Suprapubic skin (tissue), 4 donors: ENCODE measurements around the gene CCM2. TPM values are rescaled to one million over a fixed set of nuclear protein-coding genes. Genes with fewer than 3 reads are reported as not detected.

ENCODE experiments used
- DNase-seq, 2 donors: peaks; one replicate each; pipeline ENCODE4 v3.0.0-alpha.2; 2019; ENCODE audit warnings: low spot score in 2 of 2
- H3K27ac ChIP-seq: fragments of 200-600 bp; sonication (generic); one replicate; pipeline ENCODE4 v1.5.1; 2019
- H3K27me3 ChIP-seq: fragments of 200-600 bp; sonication (generic); one replicate; pipeline ENCODE4 v1.5.1; 2019
- H3K36me3 ChIP-seq: fragments of 200-600 bp; sonication (generic); one replicate; pipeline ENCODE4 v1.5.1; 2019
- H3K4me1 ChIP-seq: fragments of 200-600 bp; sonication (generic); one replicate; pipeline ENCODE4 v1.5.1; 2019
- H3K4me3 ChIP-seq: fragments of 200-600 bp; sonication (generic); one replicate; pipeline ENCODE4 v1.5.1; 2019; ENCODE audit warnings: mild to moderate bottlenecking
- H3K9me3 ChIP-seq: fragments of 200-600 bp; sonication (generic); one replicate; pipeline ENCODE4 v1.5.1; 2019
- EP300 ChIP-seq: sonication (generic); formaldehyde crosslinking; IDR thresholded peaks from one replicate; pipeline ENCODE4 v1.6.1; 2017; ENCODE audit warnings: antibody characterized with exemption
- POLR2A ChIP-seq, 2 donors: fragments of 450-650 bp; IDR thresholded peaks; one replicate each; pipeline ENCODE4 v1.6.1; 2017; ENCODE audit warnings: antibody characterized with exemption in 2 of 2, mild to moderate bottlenecking in 2 of 2, moderate library complexity in 2 of 2
- POLR2AphosphoS5 ChIP-seq, 3 donors: sonication (generic); formaldehyde crosslinking; IDR thresholded peaks; one replicate each; pipeline ENCODE4 v1.6.1; 2017; ENCODE audit warnings: antibody characterized with exemption in 3 of 3
- WGBS: methylation state at CpG from one replicate; pipeline ENCODE4 v1.1.5; 2018; 5-methylcytosine and 5-hydroxymethylcytosine counted together
- total RNA-seq, 4 donors: library from RNA; depleted of rRNA; stranded (reverse); fragments of >200 nt; gene quantifications; one replicate each; pipeline ENCODE4 v1.1.0, GENCODE V29; 2016
- TF ChIP-seq, protein P1 (sequence below), 2 donors: fragments of 200-600 bp in 1 of 2; fragments of 450-650 bp in 1 of 2; sonication (generic) in 1 of 2; IDR thresholded peaks; one replicate each; pipeline ENCODE4 v1.5.1; 2016 to 2019; ENCODE audit warnings: antibody characterized with exemption in 2 of 2, mild to moderate bottlenecking in 1 of 2, moderate library complexity in 1 of 2

The CCM2 gene
- total RNA-seq, 4 donors from 2014 or later = 34.3 to 42.3 (median 35.9) TPM

DNA sequence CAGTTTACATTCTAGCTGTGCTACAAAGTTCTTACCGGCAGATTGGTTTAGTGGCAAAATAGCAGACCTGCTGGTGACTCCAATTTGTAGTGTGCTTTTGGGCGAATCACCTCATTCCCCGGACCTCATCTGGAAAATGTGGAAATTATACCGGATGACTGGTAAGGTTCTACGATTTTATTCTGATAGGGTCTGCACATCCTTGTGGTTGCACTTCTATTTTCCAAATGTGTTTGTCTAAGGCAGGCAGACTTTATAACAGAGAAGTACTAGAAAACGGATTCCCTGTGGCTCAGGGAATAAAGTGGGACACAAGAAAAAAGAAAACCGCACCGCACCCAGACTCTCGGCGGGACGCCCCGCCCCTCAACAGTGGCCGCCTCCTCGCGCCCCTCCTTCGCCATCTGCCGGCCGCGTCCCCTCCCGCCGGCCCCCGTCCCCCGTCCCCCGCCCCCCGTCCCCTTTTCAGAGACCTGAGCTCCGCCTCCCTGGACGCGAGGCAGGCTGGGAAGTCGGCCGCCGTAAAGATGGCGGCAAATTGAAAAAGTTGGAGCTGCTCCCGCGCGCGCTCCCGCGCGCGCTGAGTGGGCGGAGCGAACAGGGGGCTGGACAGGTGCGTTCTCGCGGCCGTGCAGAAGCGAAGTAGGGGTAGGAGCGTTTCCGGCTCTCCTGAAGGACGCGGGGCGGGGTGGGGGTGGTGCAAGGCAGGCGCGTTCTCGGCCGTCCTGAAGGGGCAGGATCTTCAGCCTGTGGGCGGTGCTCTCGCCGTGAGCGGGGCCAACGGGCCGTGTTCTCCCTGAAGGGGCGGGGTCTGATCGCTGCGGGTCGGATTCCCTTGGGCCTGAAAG, 532 bp upstream of the CCM2 start:
- WGBS = 1% methylated on average over 25 of the region's 66 CpGs

DNA sequence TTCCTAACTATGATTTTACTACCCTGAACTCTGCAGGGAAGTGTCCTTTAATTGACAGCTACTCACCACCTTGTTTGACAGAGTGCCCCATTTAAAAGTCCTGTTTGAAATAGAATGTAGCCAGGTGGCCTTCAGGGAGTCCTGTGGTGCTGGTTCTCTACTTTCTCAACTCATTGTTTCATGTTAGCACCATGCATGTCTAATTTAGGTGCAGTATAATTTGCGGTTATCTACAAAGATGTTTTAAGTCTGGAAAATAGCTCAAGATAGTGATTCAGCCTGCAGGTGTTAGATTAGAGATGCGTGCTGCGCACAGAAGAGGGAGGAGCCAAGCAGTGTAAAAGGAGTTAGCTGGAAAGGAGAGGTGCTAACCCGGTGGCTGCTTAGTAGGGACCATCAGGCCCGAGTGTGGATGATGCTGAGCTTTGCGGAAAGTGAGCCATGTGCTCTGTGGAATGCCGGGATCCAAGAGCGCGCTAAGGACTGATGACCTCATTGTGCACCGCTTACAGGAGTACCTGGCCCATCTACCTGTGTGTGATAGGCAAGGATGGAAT, 1.2 kb downstream of the CCM2 start:
- H3K4me1 ChIP-seq = peaks cover 34% of the 10 kb centered on the region
- H3K36me3 ChIP-seq = no peaks in the 10 kb centered on the region
- DNase-seq = no peak
- TF ChIP-seq EP300 = no peak
- TF ChIP-seq POLR2AphosphoS5 (IDR thresholded peaks at IDR 0.05) = no peak
- TF ChIP-seq, protein P1, sequence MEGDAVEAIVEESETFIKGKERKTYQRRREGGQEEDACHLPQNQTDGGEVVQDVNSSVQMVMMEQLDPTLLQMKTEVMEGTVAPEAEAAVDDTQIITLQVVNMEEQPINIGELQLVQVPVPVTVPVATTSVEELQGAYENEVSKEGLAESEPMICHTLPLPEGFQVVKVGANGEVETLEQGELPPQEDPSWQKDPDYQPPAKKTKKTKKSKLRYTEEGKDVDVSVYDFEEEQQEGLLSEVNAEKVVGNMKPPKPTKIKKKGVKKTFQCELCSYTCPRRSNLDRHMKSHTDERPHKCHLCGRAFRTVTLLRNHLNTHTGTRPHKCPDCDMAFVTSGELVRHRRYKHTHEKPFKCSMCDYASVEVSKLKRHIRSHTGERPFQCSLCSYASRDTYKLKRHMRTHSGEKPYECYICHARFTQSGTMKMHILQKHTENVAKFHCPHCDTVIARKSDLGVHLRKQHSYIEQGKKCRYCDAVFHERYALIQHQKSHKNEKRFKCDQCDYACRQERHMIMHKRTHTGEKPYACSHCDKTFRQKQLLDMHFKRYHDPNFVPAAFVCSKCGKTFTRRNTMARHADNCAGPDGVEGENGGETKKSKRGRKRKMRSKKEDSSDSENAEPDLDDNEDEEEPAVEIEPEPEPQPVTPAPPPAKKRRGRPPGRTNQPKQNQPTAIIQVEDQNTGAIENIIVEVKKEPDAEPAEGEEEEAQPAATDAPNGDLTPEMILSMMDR (IDR thresholded peaks at IDR 0.05) = no peak
- TF ChIP-seq POLR2A (IDR thresholded peaks at IDR 0.05) = no peak
- no peaks in the 10 kb centered on the region for H3K27me3 ChIP-seq
- peak overlapping the region; percentile 33 for H3K27ac ChIP-seq
- H3K4me3 ChIP-seq = peak overlapping the region; percentile 86
- 20% methylated on average over 10 of the region's 10 CpGs for WGBS
- H3K9me3 ChIP-seq = no peaks in the 10 kb centered on the region

More for the DNA sequence above, 532 bp upstream of the CCM2 start:
- H3K9me3 ChIP-seq = no peaks in the 10 kb centered on the region
- peak overlapping the region; percentile 86 for H3K4me3 ChIP-seq
- DNase-seq = peak; percentile 99 to 100
- no peaks in the 10 kb centered on the region for H3K27me3 ChIP-seq
- peaks cover 34% of the 10 kb centered on the region for H3K4me1 ChIP-seq
- H3K36me3 ChIP-seq = no peaks in the 10 kb centered on the region
- peak overlapping the region; percentile 92 for H3K27ac ChIP-seq
- TF ChIP-seq POLR2AphosphoS5 (IDR thresholded peaks at IDR 0.05) (no peak), EP300 (no peak), POLR2A (IDR thresholded peaks at IDR 0.05) (no peak)
- TF ChIP-seq, protein P1 (IDR thresholded peaks at IDR 0.05) = no peak

GRCh38 chr7:45001826-45002225, 1.8 kb downstream of the CCM2 start:
- no peak for DNase-seq
- no peaks in the 10 kb centered on the region for H3K27me3 ChIP-seq
- no peaks in the 10 kb centered on the region for H3K9me3 ChIP-seq
- H3K27ac ChIP-seq = peak overlapping the region; percentile 33
- WGBS = 22% methylated on average over 2 of the region's 2 CpGs
- H3K36me3 ChIP-seq = no peaks in the 10 kb centered on the region
- TF ChIP-seq POLR2A (IDR thresholded peaks at IDR 0.05) (no peak), EP300 (no peak), POLR2AphosphoS5 (IDR thresholded peaks at IDR 0.05) (no peak)
- TF ChIP-seq, protein P1 (IDR thresholded peaks at IDR 0.05) = no peak
- H3K4me3 ChIP-seq = peak overlapping the region; percentile 86
- peaks cover 34% of the 10 kb centered on the region for H3K4me1 ChIP-seq

- no peaks in the 10 kb centered on the region for H3K36me3 ChIP-seq
- H3K27ac ChIP-seq = no peak overlapping the region
- H3K27me3 ChIP-seq = no peaks in the 10 kb centered on the region
- no peak for DNase-seq
- 95% methylated on average over 4 of the region's 4 CpGs for WGBS
- no peaks in the 10 kb centered on the region for H3K9me3 ChIP-seq
- H3K4me1 ChIP-seq = peaks cover 37% of the 10 kb centered on the region
- no peak for TF ChIP-seq POLR2A (IDR thresholded peaks at IDR 0.05)
- TF ChIP-seq, protein P1 (IDR thresholded peaks at IDR 0.05) = no peak
- H3K4me3 ChIP-seq = no peak overlapping the region
Observed at GRCh38 chr7:45003789-45004188, 3.8 kb downstream of the CCM2 start.

- Histone ChIP-seq H3K4me1 (peaks cover 17% of the 10 kb centered on the region), H3K27ac (no peak overlapping the region), H3K36me3 (no peaks in the 10 kb centered on the region), H3K9me3 (no peaks in the 10 kb centered on the region), H3K27me3 (no peaks in the 10 kb centered on the region), H3K4me3 (no peak overlapping the region)
- 81% methylated on average over 5 of the region's 7 CpGs for WGBS
- no peak for TF ChIP-seq POLR2AphosphoS5 (IDR thresholded peaks at IDR 0.05)
- TF ChIP-seq POLR2A (IDR thresholded peaks at IDR 0.05) = no peak
- no peak for TF ChIP-seq EP300
- TF ChIP-seq, protein P1 (IDR thresholded peaks at IDR 0.05) = no peak
- no peak for DNase-seq
Observed at GRCh38 chr7:45007106-45007505, 7.1 kb downstream of the CCM2 start.
